Nephron progenitor cell (in vitro differentiated cells): ENCODE measurements around the gene CBLB.

Source experiments
- DNase-seq: peaks from one replicate; pipeline ENCODE4 v3.0.0; 2021
- H3K27ac Mint-ChIP-seq: 2 replicates; pipeline ENCODE4 v1.8.0; 2021; ENCODE audit warnings: mild to moderate bottlenecking, moderate library complexity, mixed read lengths
- H3K27me3 Mint-ChIP-seq: 2 replicates; pipeline ENCODE4 v1.8.0; 2021; ENCODE audit warnings: mild to moderate bottlenecking, low read depth, mixed read lengths; ENCODE audit not compliant: poor library complexity
- H3K36me3 Mint-ChIP-seq: 2 replicates; pipeline ENCODE4 v1.8.0; 2021; ENCODE audit warnings: low read depth, mixed read lengths
- H3K4me1 Mint-ChIP-seq: 2 replicates; pipeline ENCODE4 v1.8.0; 2021; ENCODE audit warnings: mixed read lengths
- H3K4me3 Mint-ChIP-seq: 2 replicates; pipeline ENCODE4 v1.8.0; 2021; ENCODE audit warnings: mild to moderate bottlenecking, moderate library complexity, mixed read lengths
- H3K9me3 Mint-ChIP-seq: 2 replicates; pipeline ENCODE4 v1.8.0; 2021; ENCODE audit warnings: mild to moderate bottlenecking, moderate library complexity, mixed read lengths
- CTCF ChIP-seq: fragments of 200-600 bp; sonication (generic); IDR thresholded peaks from 2 replicates; pipeline ENCODE4 v1.5.0; 2021; ENCODE audit warnings: antibody characterized with exemption

Gene CBLB

DNA sequence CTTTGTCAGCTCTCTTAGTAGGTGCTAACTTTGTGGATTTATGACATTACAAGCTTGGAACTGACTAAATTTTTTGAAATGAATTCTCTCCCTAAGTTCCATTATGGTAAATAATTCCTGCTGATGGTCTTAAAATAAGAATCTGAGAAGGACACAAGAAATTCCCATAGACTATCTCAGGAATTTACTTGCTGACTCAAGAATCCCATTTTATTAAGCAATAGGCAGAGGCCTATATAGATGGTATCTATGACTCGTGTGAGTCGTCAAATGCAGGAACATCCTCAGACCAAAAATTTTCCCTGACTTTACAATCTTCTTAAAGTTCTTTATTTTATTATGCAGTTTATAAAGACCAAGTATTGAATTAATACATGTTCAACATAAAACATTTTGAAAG lies 30.7 kb upstream of the CBLB start:
- no peaks in the 10 kb centered on the region for H3K9me3 Mint-ChIP-seq
- H3K4me1 Mint-ChIP-seq, result peaks cover 10% of the 10 kb centered on the region
- no peak overlapping the region for H3K27ac Mint-ChIP-seq
- TF ChIP-seq CTCF, result no peak
- no peaks in the 10 kb centered on the region for H3K27me3 Mint-ChIP-seq
- no peak overlapping the region for H3K4me3 Mint-ChIP-seq
- H3K36me3 Mint-ChIP-seq, result no peaks in the 10 kb centered on the region
- DNase-seq, result no peak

DNA sequence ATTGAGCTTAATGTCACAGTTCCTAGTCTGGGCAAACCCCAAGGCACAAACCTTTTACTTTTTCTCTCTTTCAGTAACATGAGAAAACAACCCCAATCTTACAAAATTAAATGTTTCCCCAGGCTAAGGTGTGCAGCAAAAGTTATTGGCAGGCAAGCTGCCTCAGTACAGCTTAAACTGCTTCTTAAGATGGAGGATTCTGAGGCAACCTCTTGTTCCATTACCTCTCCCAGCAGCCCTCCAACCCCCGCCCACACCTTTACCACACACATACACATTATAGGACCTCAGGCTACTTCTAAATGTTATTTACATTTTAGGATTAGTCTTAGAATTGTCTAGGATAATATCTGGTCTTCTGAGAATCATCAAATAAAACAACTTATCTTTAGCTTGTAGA lies 22.3 kb upstream of the CBLB start:
- Mint-ChIP-seq H3K36me3 (no peaks in the 10 kb centered on the region), H3K27me3 (no peaks in the 10 kb centered on the region), H3K9me3 (no peaks in the 10 kb centered on the region), H3K27ac (no peak overlapping the region), H3K4me3 (no peak overlapping the region), H3K4me1 (no peaks in the 10 kb centered on the region)
- no peak for TF ChIP-seq CTCF
- no peak for DNase-seq

GRCh38 chr3:105888621-105889579 lies 20.1 kb upstream of the CBLB start:
- Mint-ChIP-seq H3K27me3 (no peaks in the 10 kb centered on the region), H3K27ac (no peak overlapping the region), H3K9me3 (no peaks in the 10 kb centered on the region), H3K36me3 (no peaks in the 10 kb centered on the region), H3K4me3 (no peak overlapping the region), H3K4me1 (no peaks in the 10 kb centered on the region)
- no peak for TF ChIP-seq CTCF
- DNase-seq, result no peak

DNA sequence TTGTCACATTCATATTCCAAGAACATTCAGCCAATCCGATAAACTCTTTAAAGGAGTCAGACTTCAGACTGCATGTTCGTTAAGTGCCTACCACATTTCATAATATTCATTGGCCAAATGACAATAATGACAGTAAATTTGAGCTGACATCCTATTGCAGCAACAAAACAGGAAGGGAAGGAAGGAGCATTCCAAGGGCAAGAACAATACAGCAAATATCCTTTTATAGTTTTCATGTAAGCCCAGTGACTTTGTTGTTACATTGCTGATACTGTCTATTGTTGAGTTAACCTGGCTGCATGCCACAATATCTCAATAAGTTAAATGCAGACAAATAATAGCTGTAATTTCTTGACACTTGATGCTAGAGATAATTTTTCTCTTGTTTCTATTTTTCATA lies 16.4 kb upstream of the CBLB start:
- Mint-ChIP-seq H3K4me1 (no peaks in the 10 kb centered on the region), H3K4me3 (no peak overlapping the region), H3K27me3 (no peaks in the 10 kb centered on the region), H3K9me3 (no peaks in the 10 kb centered on the region), H3K36me3 (no peaks in the 10 kb centered on the region), H3K27ac (no peak overlapping the region)
- no peak for DNase-seq
- no peak for TF ChIP-seq CTCF

DNA sequence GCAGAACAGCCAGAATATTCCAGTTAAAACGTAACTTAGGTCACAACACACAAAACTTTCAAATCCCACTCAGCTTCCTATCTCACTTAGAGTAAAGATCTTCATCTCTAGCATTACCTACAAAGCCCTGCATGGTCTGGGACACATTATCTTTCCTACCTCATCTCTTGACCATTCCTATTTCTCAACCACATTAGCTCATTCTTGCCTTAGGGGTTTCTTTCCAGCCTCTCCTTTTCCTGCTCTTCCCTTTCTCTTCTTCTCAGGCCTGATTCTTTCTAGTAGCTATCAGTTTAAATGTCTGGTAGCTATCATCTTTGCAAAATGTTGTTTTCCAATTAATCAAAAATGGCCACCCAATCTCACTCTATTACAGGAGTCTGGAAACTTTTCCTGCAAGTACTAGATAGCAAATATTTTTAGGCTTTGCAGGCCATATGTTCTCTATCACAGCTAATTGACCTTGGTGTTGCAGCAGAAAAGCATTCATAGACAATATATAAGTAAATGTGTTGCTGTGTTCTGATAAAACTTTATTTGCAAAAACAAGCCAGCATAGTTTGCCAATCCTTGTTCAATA lies 15.1 kb upstream of the CBLB start:
- Mint-ChIP-seq H3K4me1 (no peaks in the 10 kb centered on the region), H3K36me3 (no peaks in the 10 kb centered on the region), H3K27ac (no peak overlapping the region), H3K27me3 (no peaks in the 10 kb centered on the region), H3K4me3 (no peak overlapping the region), H3K9me3 (no peaks in the 10 kb centered on the region)
- no peak for DNase-seq
- TF ChIP-seq CTCF, result no peak
